HG03521 (cell line): Measurements from ENCODE around the gene ST3GAL4.
"Not testable (repeated sequence)": the region's sequence is repeated elsewhere in the genome, so short reads cannot be mapped to it uniquely, and the experiment has no call there.

Experiments used
- ATAC-seq: cut with Tn5 transposase; IDR thresholded peaks from one replicate; pipeline ENCODE4 v1.9.1; 2021; ENCODE audit warnings: mild to moderate bottlenecking, moderate library complexity; ENCODE audit not compliant: unreplicated experiment

Gene ST3GAL4

GRCh38 chr11:126345759-126346585 is 9.5 kb upstream of the ST3GAL4 start:
- ATAC-seq, result no peak

- ATAC-seq, result no peak
These were observed 8.9 kb upstream of the ST3GAL4 start for GRCh38 chr11:126346586-126346940.

GRCh38 chr11:126346946-126347345 is 8.5 kb upstream of the ST3GAL4 start:
- ATAC-seq, result not testable (repeated sequence)

GRCh38 chr11:126347751-126348668 is 7.5 kb upstream of the ST3GAL4 start:
- no peak for ATAC-seq

GRCh38 chr11:126348806-126349582 is 6.5 kb upstream of the ST3GAL4 start:
- no peak for ATAC-seq

- no peak for ATAC-seq
These were observed 4.7 kb upstream of the ST3GAL4 start for GRCh38 chr11:126350836-126351235.

GRCh38 chr11:126352163-126352562 is 3.3 kb upstream of the ST3GAL4 start:
- no peak for ATAC-seq

GRCh38 chr11:126352934-126353801 is 2.3 kb upstream of the ST3GAL4 start:
- no peak for ATAC-seq

- ATAC-seq, result peak; percentile 18
These were observed 709 bp upstream of the ST3GAL4 start for GRCh38 chr11:126354631-126355323.

GRCh38 chr11:126355926-126356897 is 726 bp downstream of the ST3GAL4 start:
- ATAC-seq, result peak; percentile 12

- ATAC-seq, result no peak
These were observed 1.8 kb downstream of the ST3GAL4 start for GRCh38 chr11:126357055-126357962.

- ATAC-seq, result no peak
These were observed 2.7 kb downstream of the ST3GAL4 start for GRCh38 chr11:126357969-126358762.

GRCh38 chr11:126358763-126359160 is 3.3 kb downstream of the ST3GAL4 start:
- ATAC-seq, result no peak

GRCh38 chr11:126359431-126360048 is 4.1 kb downstream of the ST3GAL4 start:
- ATAC-seq, result no peak

- no peak for ATAC-seq
These were observed 4.6 kb downstream of the ST3GAL4 start for GRCh38 chr11:126360049-126360446.

- ATAC-seq, result no peak
These were observed 5.9 kb downstream of the ST3GAL4 start for GRCh38 chr11:126361400-126361799.
